Measurements from ENCODE around the gene EML4.

- TF ChIP-seq POLR2AphosphoS5 (IDR thresholded peaks at IDR 0.05; ENCODE audit: low read depth, low read length) (no peak), CTCF (IDR thresholded peaks at IDR 0.05) (no peak), TAF1 (IDR thresholded peaks at IDR 0.05; ENCODE audit: borderline replicate concordance, low read depth, low read length) (no peak), EZH2phosphoT487 (IDR thresholded peaks at IDR 0.05; ENCODE audit: borderline replicate concordance, low read depth) (no peak), ZBTB33 (IDR thresholded peaks at IDR 0.05; ENCODE audit: borderline replicate concordance, low read depth) (no peak), GABPA (IDR thresholded peaks at IDR 0.05; ENCODE audit: low read depth) (no peak), TCF12 (IDR thresholded peaks at IDR 0.05) (no peak)
These were observed 8.0 kb downstream of the EML4 start for GRCh38 chr2:42176992-42177738.

Measured in SK-N-SH (cell line).